GM19099 (cell line): ENCODE data around the gene SYT7.

ENCODE experiments used
- POLR2A ChIP-seq: IDR thresholded peaks from 3 replicates; pipeline ENCODE4 v1.6.1; 2011; ENCODE audit warnings: low read depth; ENCODE audit not compliant: insufficient read length; ENCODE audit errors: extremely low read depth

The SYT7 gene

GRCh38 chr11:61596990-61597389 lies 16.1 kb upstream of the SYT7 start:
- TF ChIP-seq POLR2A: no peak

- TF ChIP-seq POLR2A: no peak
Observed at GRCh38 chr11:61596542-61596941, 15.7 kb upstream of the SYT7 start.

- TF ChIP-seq POLR2A: no peak
Observed at GRCh38 chr11:61594907-61595257, 14.0 kb upstream of the SYT7 start.

- TF ChIP-seq POLR2A: no peak
Observed at GRCh38 chr11:61593151-61593550, 12.3 kb upstream of the SYT7 start.

GRCh38 chr11:61592176-61592575 lies 11.3 kb upstream of the SYT7 start:
- TF ChIP-seq POLR2A: no peak

GRCh38 chr11:61589961-61590360 lies 9.1 kb upstream of the SYT7 start:
- TF ChIP-seq POLR2A: no peak

- TF ChIP-seq POLR2A: no peak
Observed at GRCh38 chr11:61588728-61589191, 7.9 kb upstream of the SYT7 start.

GRCh38 chr11:61587951-61588727 lies 7.3 kb upstream of the SYT7 start:
- TF ChIP-seq POLR2A: no peak

GRCh38 chr11:61587541-61587941 lies 6.7 kb upstream of the SYT7 start:
- TF ChIP-seq POLR2A: no peak

GRCh38 chr11:61586792-61587430 lies 6.0 kb upstream of the SYT7 start:
- TF ChIP-seq POLR2A: no peak

GRCh38 chr11:61585115-61585514 lies 4.2 kb upstream of the SYT7 start:
- no peak for TF ChIP-seq POLR2A

- TF ChIP-seq POLR2A: no peak
Observed at GRCh38 chr11:61581931-61582330, 1.1 kb upstream of the SYT7 start.

- TF ChIP-seq POLR2A: no peak
Observed at GRCh38 chr11:61580271-61580888, 496 bp downstream of the SYT7 start.

- no peak for TF ChIP-seq POLR2A
Observed at GRCh38 chr11:61579676-61580270, 1.1 kb downstream of the SYT7 start.

- TF ChIP-seq POLR2A: no peak
Observed at GRCh38 chr11:61578819-61579675, 1.8 kb downstream of the SYT7 start.
